Kidney epithelial cell (primary cell): ENCODE results near the gene CHST11. TPM values are rescaled to one million over a fixed set of nuclear protein-coding genes. Genes with fewer than 3 reads are reported as not detected.

Experiments used
- DNase-seq: peaks from one replicate; pipeline ENCODE4 v3.0.0-alpha.2; 2010; ENCODE audit warnings: low read depth
- H3K27me3 ChIP-seq: 2 replicates; pipeline ENCODE4 v1.6.0; 2011; ENCODE audit warnings: low read length; ENCODE audit not compliant: control insufficient read depth, insufficient read depth
- H3K36me3 ChIP-seq: 2 replicates; pipeline ENCODE4 v1.5.1; 2011; ENCODE audit warnings: low read length; ENCODE audit not compliant: control insufficient read depth, insufficient read depth
- H3K4me3 ChIP-seq: 2 replicates; pipeline ENCODE4 v1.5.1; 2011; ENCODE audit warnings: low read depth, mild to moderate bottlenecking, control low read depth, low read length
- total RNA-seq: library from RNA; depleted of rRNA; stranded (reverse); fragments of >200 nt; gene quantifications from 2 replicates; pipeline ENCODE4 v1.2.3, GENCODE V29; 2015
- TF ChIP-seq, protein P1 (sequence below): IDR thresholded peaks from 2 replicates; pipeline ENCODE4 v1.5.1; 2011; ENCODE audit warnings: mild to moderate bottlenecking, moderate library complexity, low read length, control low read depth, inconsistent platforms; ENCODE audit not compliant: insufficient read depth, poor library complexity, severe bottlenecking

CHST11 gene
- 27.2 and 32.6 TPM in 2 replicates for total RNA-seq

DNA sequence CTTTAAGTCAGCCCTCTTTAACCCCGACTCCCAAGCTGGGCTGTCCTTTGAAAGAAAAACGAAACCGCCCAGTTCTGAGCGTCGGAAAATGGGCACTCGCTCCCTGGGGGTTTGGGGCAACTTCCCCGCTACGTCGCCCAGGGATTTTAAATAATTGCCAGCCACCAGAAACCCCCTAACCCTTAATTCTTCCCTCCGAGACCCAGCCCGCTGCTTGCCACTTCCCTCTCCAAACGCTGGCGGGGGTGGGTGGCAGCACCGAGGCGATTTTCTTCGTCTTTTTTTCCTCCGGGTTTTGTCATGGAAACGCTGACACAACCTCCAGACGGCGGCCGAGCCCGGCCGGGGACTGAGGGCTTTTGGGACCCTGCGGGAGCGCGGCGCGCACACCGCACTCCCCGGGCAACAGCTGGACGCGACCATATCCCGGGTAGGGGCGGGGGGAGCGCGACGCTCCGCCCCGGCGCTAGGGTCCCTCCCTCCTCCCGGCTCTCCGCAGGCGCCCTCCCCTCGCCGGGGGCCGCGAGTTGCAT lies at the start of gene CHST11:
CHST11 (plus strand) TSS at position 532 of the 533 bp plus-strand sequence.
- Histone ChIP-seq H3K27me3 (no peaks in the 10 kb centered on the region), H3K36me3 (no peaks in the 10 kb centered on the region), H3K4me3 (peak within 1 kb of the TSS; percentile 63)
- TF ChIP-seq, protein P1, sequence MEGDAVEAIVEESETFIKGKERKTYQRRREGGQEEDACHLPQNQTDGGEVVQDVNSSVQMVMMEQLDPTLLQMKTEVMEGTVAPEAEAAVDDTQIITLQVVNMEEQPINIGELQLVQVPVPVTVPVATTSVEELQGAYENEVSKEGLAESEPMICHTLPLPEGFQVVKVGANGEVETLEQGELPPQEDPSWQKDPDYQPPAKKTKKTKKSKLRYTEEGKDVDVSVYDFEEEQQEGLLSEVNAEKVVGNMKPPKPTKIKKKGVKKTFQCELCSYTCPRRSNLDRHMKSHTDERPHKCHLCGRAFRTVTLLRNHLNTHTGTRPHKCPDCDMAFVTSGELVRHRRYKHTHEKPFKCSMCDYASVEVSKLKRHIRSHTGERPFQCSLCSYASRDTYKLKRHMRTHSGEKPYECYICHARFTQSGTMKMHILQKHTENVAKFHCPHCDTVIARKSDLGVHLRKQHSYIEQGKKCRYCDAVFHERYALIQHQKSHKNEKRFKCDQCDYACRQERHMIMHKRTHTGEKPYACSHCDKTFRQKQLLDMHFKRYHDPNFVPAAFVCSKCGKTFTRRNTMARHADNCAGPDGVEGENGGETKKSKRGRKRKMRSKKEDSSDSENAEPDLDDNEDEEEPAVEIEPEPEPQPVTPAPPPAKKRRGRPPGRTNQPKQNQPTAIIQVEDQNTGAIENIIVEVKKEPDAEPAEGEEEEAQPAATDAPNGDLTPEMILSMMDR, result peak; percentile 40
- DNase-seq, result peak; percentile 68

DNA sequence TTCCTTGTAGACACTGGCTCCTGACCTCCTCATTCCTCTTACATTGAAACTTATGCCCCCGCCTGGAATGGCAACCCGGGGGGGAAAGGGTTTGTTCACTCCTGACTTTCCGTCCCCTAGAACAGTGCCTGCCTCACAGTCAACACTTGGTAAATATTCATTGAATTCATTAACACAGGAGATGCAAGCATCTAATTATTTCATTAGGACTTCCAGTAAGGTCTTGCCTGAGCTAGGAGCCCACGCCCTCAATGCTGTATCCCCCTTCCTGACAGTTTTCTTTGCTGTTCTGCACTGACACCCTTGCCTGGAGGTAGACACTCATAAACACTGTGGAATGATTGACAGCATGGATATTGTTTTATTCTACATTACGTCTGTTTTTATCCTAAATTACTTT lies 49.3 kb upstream of the CHST11 start:
- H3K36me3 ChIP-seq, result no peaks in the 10 kb centered on the region
- no peaks in the 10 kb centered on the region for H3K27me3 ChIP-seq
- TF ChIP-seq, protein P1, result no peak
- no peak for DNase-seq
- no peak overlapping the region for H3K4me3 ChIP-seq

DNA sequence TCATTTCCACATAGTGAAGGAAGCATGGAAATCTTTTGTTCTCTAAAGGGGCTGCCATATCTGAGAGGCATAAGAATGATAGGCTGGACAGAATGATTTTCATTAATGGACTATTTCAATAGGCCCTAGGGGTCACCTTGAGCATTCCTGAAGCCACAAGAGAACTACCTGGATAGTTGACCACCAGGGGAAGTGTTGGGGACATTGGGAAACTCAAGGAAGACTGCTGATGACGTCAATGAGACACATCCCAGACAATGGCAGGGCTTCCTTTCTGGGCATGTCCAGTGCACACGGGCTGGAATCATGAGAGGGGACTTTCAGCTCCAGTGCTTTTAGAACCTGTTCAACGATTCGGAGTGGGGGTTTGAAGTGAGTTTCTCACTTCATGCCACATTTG lies 48.8 kb upstream of the CHST11 start:
- Histone ChIP-seq H3K4me3 (no peak overlapping the region), H3K36me3 (no peaks in the 10 kb centered on the region), H3K27me3 (no peaks in the 10 kb centered on the region)
- TF ChIP-seq, protein P1, result no peak
- DNase-seq, result no peak

DNA sequence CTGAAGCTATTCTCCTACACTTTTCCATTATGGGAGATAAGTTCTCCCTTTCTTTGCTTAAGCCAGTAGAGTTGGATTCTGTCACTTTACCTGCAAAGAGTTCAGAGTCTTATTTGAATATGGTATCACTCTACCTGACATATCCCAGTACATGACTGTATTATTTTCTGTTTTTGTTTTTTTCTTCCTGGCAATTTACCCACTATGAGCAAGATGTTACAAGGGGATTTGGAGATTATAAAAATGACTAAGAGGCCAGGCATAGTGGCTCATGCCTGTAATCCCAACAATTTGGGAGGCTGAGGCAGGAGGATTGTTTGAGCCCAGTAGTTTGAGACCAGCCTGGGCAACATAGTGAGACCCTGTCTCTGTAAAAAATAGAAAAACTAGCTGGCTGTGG lies 46.4 kb upstream of the CHST11 start:
- H3K27me3 ChIP-seq, result no peaks in the 10 kb centered on the region
- H3K36me3 ChIP-seq, result no peaks in the 10 kb centered on the region
- no peak for DNase-seq
- no peak overlapping the region for H3K4me3 ChIP-seq
- TF ChIP-seq, protein P1, result no peak

DNA sequence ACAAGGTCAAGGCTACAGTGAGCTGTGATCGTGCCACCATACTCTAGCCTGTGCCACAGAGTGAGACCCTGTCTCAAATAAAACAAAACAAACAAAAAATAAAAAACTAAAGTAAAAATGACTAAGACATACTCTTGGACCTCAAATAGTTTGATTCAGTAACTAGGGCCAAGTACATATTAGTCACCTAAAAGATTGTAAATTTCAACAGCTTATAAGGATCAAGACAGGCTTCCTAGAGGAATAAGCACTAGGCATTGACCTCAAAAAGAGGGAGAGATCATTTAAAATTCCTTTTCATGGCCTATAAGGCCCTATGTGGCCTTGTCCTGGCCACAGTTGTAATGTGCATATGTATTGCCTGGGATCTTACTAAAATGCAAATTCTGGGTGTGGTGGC lies 46.0 kb upstream of the CHST11 start:
- no peak for DNase-seq
- H3K27me3 ChIP-seq, result no peaks in the 10 kb centered on the region
- TF ChIP-seq, protein P1, result no peak
- H3K4me3 ChIP-seq, result no peak overlapping the region
- no peaks in the 10 kb centered on the region for H3K36me3 ChIP-seq
